Measurements from ENCODE around the gene ZNF513. TPM values are rescaled to one million over a fixed set of nuclear protein-coding genes. Genes with fewer than 3 reads are reported as not detected.
"Not testable (repeated sequence)": the region's sequence is repeated elsewhere in the genome, so short reads cannot be mapped to it uniquely, and the experiment has no call there.

ZNF513 gene
- total RNA-seq, 3 donors from 2014 or later = 22.6 to 32.0 (median 25.4) TPM

GRCh38 chr2:27356056-27356381 is 24.5 kb downstream of the ZNF513 start:
- H3K4me3 ChIP-seq = peak overlapping the region; percentile 49
- no peaks in the 10 kb centered on the region for H3K36me3 ChIP-seq (ENCODE audit: low read depth)
- TF ChIP-seq CTCF (IDR thresholded peaks at IDR 0.05) = no peak
- intact Hi-C loops (cut with DNase I, micrococcal nuclease) = no loop called here
- no peaks in the 10 kb centered on the region for H3K9me3 ChIP-seq
- H3K4me1 ChIP-seq (ENCODE audit: low read depth) = peaks cover 41% of the 10 kb centered on the region
- ATAC-seq = peak; percentile 61
- DNase-seq = peak; percentile 74 to 83 (median 77)

GRCh38 chr2:27354597-27354927 is 26.0 kb downstream of the ZNF513 start:
- ATAC-seq (no peak), DNase-seq (no peak)
- H3K4me1 ChIP-seq (ENCODE audit: low read depth) = peaks cover 41% of the 10 kb centered on the region
- TF ChIP-seq CTCF (IDR thresholded peaks at IDR 0.05) = no peak
- no peak overlapping the region for H3K4me3 ChIP-seq
- intact Hi-C loops (cut with DNase I, micrococcal nuclease) = no loop called here
- no peaks in the 10 kb centered on the region for H3K36me3 ChIP-seq (ENCODE audit: low read depth)
- no peaks in the 10 kb centered on the region for H3K9me3 ChIP-seq

- Histone ChIP-seq H3K36me3 (ENCODE audit: low read depth) (no peaks in the 10 kb centered on the region), H3K4me1 (ENCODE audit: low read depth) (peaks cover 41% of the 10 kb centered on the region), H3K4me3 (no peak overlapping the region), H3K9me3 (no peaks in the 10 kb centered on the region)
- intact Hi-C loops (cut with DNase I, micrococcal nuclease) = no loop called here
- ATAC-seq (no peak), DNase-seq (no peak)
- no peak for TF ChIP-seq CTCF (IDR thresholded peaks at IDR 0.05)
Observed at GRCh38 chr2:27353762-27354596, 26.6 kb downstream of the ZNF513 start.

- peaks cover 41% of the 10 kb centered on the region for H3K4me1 ChIP-seq (ENCODE audit: low read depth)
- intact Hi-C loops (cut with DNase I, micrococcal nuclease); ATAC-seq: not testable (repeated sequence)
Observed at GRCh38 chr2:27353386-27353761, 27.2 kb downstream of the ZNF513 start.

GRCh38 chr2:27351802-27352598 is 28.5 kb downstream of the ZNF513 start:
- no peak overlapping the region for H3K4me3 ChIP-seq
- TF ChIP-seq CTCF (IDR thresholded peaks at IDR 0.05) = no peak
- ATAC-seq = no peak
- H3K9me3 ChIP-seq = no peaks in the 10 kb centered on the region
- peaks cover 31% of the 10 kb centered on the region for H3K4me1 ChIP-seq (ENCODE audit: low read depth)
- H3K36me3 ChIP-seq (ENCODE audit: low read depth) = no peaks in the 10 kb centered on the region
- intact Hi-C loops (cut with DNase I, micrococcal nuclease) = no loop called here
- no peak for DNase-seq

More at GRCh38 chr2:27353386-27353761, 27.2 kb downstream of the ZNF513 start:
- H3K9me3 ChIP-seq; H3K4me3 ChIP-seq; H3K36me3 ChIP-seq (ENCODE audit: low read depth); DNase-seq: not testable (repeated sequence)

GRCh38 chr2:27350106-27350693 is 30.3 kb downstream of the ZNF513 start:
- no peak overlapping the region for H3K4me3 ChIP-seq
- no peak for TF ChIP-seq CTCF (IDR thresholded peaks at IDR 0.05)
- intact Hi-C loops (cut with DNase I, micrococcal nuclease) = no loop called here
- no peaks in the 10 kb centered on the region for H3K36me3 ChIP-seq (ENCODE audit: low read depth)
- ATAC-seq = no peak
- peaks cover 25% of the 10 kb centered on the region for H3K4me1 ChIP-seq (ENCODE audit: low read depth)
- no peak for DNase-seq
- H3K9me3 ChIP-seq = no peaks in the 10 kb centered on the region
